Activated B cell treated with CpG ODN at 0.5 μM for 24 hours (primary cell): ENCODE results near the gene DHRSX. TPM values are rescaled to one million over a fixed set of nuclear protein-coding genes. Genes with fewer than 3 reads are reported as not detected.

ENCODE experiments used
- ATAC-seq: fragments of 200-7000 bp; cut with Tn5 transposase; one replicate; pipeline ENCODE4 v1.10.0; 2021; ENCODE audit warnings: low read depth, mild to moderate bottlenecking, moderate library complexity
- CTCF ChIA-PET: fragments of 350-600 bp; sonication (Branson Sonifier 250); formaldehyde crosslinking; loops from one replicate; lab custom pipeline; 2021; ENCODE audit warnings: antibody characterized with exemption; lab: Charles Lee
- POLR2A ChIA-PET: fragments of 350-600 bp; sonication (Branson Sonifier 250); formaldehyde crosslinking; loops from one replicate; lab custom pipeline; 2021; ENCODE audit warnings: antibody characterized with exemption; lab: Charles Lee
- DNase-seq: peaks from one replicate; pipeline ENCODE4 v3.0.0; 2022
- H3K27ac Mint-ChIP-seq: one replicate; pipeline ENCODE4 v1.8.0; 2020; ENCODE audit warnings: mixed read lengths
- H3K27me3 Mint-ChIP-seq: one replicate; pipeline ENCODE4 v1.8.0; 2021; ENCODE audit warnings: mixed read lengths
- H3K36me3 Mint-ChIP-seq: one replicate; pipeline ENCODE4 v1.8.0; 2021; ENCODE audit warnings: low read depth, mixed read lengths
- H3K4me1 Mint-ChIP-seq: one replicate; pipeline ENCODE4 v1.8.0; 2021; ENCODE audit warnings: mixed read lengths
- H3K4me3 Mint-ChIP-seq: one replicate; pipeline ENCODE4 v1.8.0; 2020; ENCODE audit warnings: mild to moderate bottlenecking, mixed read lengths
- H3K9me3 Mint-ChIP-seq: one replicate; pipeline ENCODE4 v1.8.0; 2020; ENCODE audit warnings: mixed read lengths
- intact Hi-C: fragments of 100-400 bp; cut with micrococcal nuclease; formaldehyde crosslinking; loops from one replicate; pipeline ENCODE4 v1.15.1; 2024
- total RNA-seq: library from RNA; stranded (reverse); gene quantifications from 2 replicates; pipeline ENCODE4 v1.2.3, GENCODE V29; 2022
- TF ChIP-seq, protein P1 (sequence below): fragments of 200-600 bp; IDR thresholded peaks from one replicate; pipeline ENCODE4 v1.8.0; 2022; ENCODE audit warnings: antibody characterized with exemption, mild to moderate bottlenecking

Gene DHRSX
- total RNA-seq, 1 donor from 2014 or later: 28.3 TPM

DNA sequence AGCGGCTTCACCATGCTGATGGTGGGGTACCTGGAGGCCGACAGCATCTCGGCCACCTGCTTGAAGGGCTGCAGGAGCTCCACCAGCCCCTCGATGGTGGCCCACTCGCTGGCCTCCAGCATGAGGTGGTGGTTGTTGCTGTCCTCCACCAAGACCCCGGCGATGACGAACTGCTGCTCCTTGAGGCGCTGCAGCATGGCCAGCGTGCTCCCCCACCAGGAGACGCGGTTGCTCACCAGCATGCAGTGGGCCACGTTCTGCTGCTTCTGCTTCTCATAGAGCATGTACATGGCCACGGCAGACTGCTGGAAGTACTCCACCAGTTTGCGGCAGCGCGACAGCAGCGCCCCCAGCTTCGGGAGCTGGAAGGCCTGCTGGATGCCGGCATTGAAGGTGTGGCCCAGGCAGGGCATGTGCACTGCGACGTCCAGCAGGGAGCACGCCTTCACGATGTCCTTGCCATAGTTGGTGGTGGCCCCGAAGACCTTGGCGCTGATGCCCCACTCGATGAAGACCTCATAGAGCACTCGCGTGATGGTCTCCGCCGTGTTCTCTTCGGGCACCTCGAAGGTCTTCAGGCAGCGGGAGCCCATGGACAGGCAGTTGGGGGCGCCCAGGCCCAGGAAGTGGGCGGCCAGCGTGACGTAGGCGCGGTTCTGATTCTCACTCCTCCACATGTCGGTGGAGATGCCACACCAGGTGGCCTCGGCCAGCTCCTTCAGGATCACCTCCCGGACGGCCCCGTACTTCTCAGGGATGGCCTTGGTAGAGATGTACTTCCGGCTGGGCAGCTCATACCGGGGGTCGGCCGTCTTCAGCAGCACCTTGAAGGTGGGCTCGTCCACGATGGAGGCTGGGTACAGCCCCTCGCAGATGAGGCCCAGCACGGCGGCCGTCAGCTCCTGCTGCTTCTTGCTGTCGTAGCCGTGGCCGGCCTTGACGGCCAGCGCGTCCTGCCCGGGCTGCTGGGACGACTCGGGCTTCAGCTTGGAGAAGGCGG is 11.0 kb downstream of the DHRSX start:
- ATAC-seq: no peak
- Mint-ChIP-seq H3K4me1 (peaks cover 16% of the 10 kb centered on the region), H3K27me3 (no peaks in the 10 kb centered on the region), H3K4me3 (no peak overlapping the region), H3K27ac (no peak overlapping the region), H3K9me3 (no peaks in the 10 kb centered on the region), H3K36me3 (peaks cover 62% of the 10 kb centered on the region)
- no peak for DNase-seq
- ChIA-PET POLR2A (no interaction called here), CTCF (no interaction called here)
- TF ChIP-seq, protein P1, sequence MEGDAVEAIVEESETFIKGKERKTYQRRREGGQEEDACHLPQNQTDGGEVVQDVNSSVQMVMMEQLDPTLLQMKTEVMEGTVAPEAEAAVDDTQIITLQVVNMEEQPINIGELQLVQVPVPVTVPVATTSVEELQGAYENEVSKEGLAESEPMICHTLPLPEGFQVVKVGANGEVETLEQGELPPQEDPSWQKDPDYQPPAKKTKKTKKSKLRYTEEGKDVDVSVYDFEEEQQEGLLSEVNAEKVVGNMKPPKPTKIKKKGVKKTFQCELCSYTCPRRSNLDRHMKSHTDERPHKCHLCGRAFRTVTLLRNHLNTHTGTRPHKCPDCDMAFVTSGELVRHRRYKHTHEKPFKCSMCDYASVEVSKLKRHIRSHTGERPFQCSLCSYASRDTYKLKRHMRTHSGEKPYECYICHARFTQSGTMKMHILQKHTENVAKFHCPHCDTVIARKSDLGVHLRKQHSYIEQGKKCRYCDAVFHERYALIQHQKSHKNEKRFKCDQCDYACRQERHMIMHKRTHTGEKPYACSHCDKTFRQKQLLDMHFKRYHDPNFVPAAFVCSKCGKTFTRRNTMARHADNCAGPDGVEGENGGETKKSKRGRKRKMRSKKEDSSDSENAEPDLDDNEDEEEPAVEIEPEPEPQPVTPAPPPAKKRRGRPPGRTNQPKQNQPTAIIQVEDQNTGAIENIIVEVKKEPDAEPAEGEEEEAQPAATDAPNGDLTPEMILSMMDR: no peak
- intact Hi-C loops: no loop called here

DNA sequence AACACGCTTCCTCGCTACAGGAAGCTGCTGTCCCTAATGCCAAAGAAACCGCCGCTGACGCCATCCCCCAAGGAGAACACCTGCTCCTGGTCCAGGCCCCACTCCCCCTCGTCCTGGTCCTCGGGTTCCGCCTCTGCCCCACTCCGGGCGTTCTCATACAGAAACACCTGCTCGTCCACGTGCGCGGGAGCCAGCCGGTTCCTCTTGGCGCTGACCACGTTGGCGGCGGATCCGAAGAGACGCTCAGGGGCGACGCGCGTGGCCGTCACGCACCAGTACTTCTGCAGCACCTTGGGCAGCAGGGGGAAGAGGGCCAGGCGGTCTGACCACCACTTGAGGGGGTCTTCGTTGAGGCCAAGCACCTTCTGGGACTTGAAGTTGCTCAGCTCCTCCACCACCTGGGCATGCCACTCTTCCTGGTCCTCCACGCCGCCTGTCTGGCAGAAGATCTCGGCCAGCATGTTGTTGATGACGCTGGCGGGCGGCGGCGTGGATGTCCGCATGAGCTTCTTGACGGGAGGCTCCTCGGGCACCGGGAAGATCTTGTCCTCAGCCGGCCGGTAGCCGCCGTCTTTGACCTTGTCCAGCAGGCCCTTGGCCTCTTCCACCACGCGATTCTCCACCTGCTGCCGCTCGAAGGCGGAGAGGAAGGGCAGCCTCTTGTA is 12.0 kb downstream of the DHRSX start:
- Mint-ChIP-seq H3K27ac (no peak overlapping the region), H3K4me3 (no peak overlapping the region), H3K9me3 (no peaks in the 10 kb centered on the region), H3K4me1 (peaks cover 16% of the 10 kb centered on the region), H3K27me3 (no peaks in the 10 kb centered on the region), H3K36me3 (peaks cover 70% of the 10 kb centered on the region)
- ChIA-PET CTCF (no interaction called here), POLR2A (no interaction called here)
- DNase-seq: no peak
- ATAC-seq: no peak
- intact Hi-C loops: no loop called here
- TF ChIP-seq, protein P1: no peak

DNA sequence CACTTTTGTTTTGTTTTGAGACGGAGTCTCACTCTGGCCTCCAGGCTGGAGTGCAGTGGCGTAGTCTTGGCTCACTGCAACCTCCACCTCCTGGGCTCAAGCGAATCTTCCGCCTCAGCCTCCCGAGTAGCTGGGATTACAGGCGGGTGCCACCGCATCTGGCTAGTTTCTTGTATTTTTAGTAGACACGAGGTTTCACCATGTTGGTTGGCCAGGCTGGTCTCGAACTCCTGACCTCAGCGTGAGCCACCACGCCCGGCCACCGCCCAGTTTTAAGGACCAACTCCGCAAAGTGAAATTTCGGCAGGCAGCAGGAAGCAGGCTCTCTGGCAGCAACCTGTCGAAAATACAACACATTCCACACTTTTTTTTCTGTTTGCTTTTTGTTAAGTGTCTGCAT is 13.4 kb downstream of the DHRSX start:
- ChIA-PET CTCF (no interaction called here), POLR2A (no interaction called here)
- peaks cover 67% of the 10 kb centered on the region for H3K36me3 Mint-ChIP-seq
- TF ChIP-seq, protein P1: no peak
- no peaks in the 10 kb centered on the region for H3K9me3 Mint-ChIP-seq
- H3K27ac Mint-ChIP-seq: no peak overlapping the region
- DNase-seq: no peak
- ATAC-seq: no peak
- H3K27me3 Mint-ChIP-seq: no peaks in the 10 kb centered on the region
- no peak overlapping the region for H3K4me3 Mint-ChIP-seq
- intact Hi-C loops: no loop called here
- peaks cover 13% of the 10 kb centered on the region for H3K4me1 Mint-ChIP-seq

DNA sequence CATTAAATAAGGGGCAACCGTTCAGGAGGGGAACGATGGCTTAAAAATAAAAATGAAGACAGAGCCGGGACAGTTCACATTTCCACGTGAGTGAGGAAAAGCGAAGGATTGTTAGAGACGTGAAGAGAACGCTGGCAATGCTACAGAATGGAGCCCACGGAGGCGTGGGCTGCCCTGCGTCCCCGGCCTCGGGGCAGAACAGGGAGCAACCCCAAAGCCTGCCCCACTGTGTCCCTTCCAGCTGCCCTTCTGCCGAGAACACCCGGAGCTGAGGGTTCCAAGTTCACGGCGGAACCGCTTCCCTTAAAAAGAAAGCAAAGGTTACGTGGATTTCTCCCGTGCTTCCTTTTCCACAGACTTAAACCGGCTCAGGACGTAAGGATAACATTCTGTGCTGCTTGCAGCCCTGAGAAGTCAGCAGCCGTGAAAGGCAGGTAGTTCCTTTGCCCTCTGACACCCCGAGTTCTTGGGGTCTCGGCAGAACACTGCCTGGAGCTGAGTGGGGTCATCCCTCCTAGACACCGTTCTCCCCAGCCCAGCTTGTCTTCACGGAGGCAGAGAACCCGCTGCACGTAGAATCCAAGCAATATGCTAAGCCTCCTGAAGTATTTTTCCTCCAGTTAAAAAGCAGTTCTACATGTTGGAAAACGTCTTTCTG is 14.2 kb downstream of the DHRSX start:
- no peak overlapping the region for H3K27ac Mint-ChIP-seq
- no peak overlapping the region for H3K4me3 Mint-ChIP-seq
- TF ChIP-seq, protein P1: no peak
- ChIA-PET POLR2A (no interaction called here), CTCF (no interaction called here)
- DNase-seq: no peak
- no peaks in the 10 kb centered on the region for H3K27me3 Mint-ChIP-seq
- peaks cover 63% of the 10 kb centered on the region for H3K36me3 Mint-ChIP-seq
- H3K4me1 Mint-ChIP-seq: peaks cover 5% of the 10 kb centered on the region
- no peak for ATAC-seq
- intact Hi-C loops: no loop called here
- H3K9me3 Mint-ChIP-seq: no peaks in the 10 kb centered on the region
